MCF 10A (cell line): Measurements from ENCODE around the gene PARD3. TPM values are rescaled to one million over a fixed set of nuclear protein-coding genes. Genes with fewer than 3 reads are reported as not detected.

Source experiments
- BruUV-seq: library from RNA; stranded (reverse); fragments of 400-500 nt; replicated peaks from 2 replicates; lab custom pipeline; 2021; lab: Mats Ljungman, UMichigan
- CTCF ChIA-PET: fragments of 300-600 bp; sonication (Branson Sonifier 250); formaldehyde crosslinking; extraction: SDS; loops from one replicate; lab custom pipeline; 2021; ENCODE audit warnings: antibody characterized with exemption, inconsistent platforms; lab: Yijun Ruan, JAX
- POLR2A ChIA-PET: fragments of 300-600, 350-650 bp; sonication (Branson Sonifier 250); formaldehyde crosslinking; extraction: SDS; loops from one replicate; lab custom pipeline; 2020; ENCODE audit warnings: antibody characterized with exemption, inconsistent platforms; lab: Yijun Ruan, JAX
- DNase-seq: peaks from one replicate; pipeline ENCODE4 v3.0.0-alpha.2; 2018; ENCODE audit not compliant: unreplicated experiment
- H3K27ac Mint-ChIP-seq: one replicate; pipeline ENCODE4 v1.8.0; 2022; ENCODE audit warnings: mild to moderate bottlenecking, low read depth, mixed read lengths; ENCODE audit not compliant: unreplicated experiment
- H3K27me3 Mint-ChIP-seq: one replicate; pipeline ENCODE4 v1.8.0; 2022; ENCODE audit warnings: mixed read lengths; ENCODE audit not compliant: insufficient read depth, unreplicated experiment
- H3K36me3 Mint-ChIP-seq: one replicate; pipeline ENCODE4 v1.8.0; 2022; ENCODE audit warnings: mild to moderate bottlenecking, moderate library complexity, mixed read lengths; ENCODE audit not compliant: insufficient read depth, unreplicated experiment
- H3K4me1 Mint-ChIP-seq: one replicate; pipeline ENCODE4 v1.8.0; 2022; ENCODE audit warnings: mixed read lengths; ENCODE audit not compliant: insufficient read depth, unreplicated experiment
- H3K4me3 Mint-ChIP-seq: one replicate; pipeline ENCODE4 v1.8.0; 2022; ENCODE audit warnings: mild to moderate bottlenecking, moderate library complexity, mixed read lengths; ENCODE audit not compliant: unreplicated experiment
- H3K9me3 Mint-ChIP-seq: one replicate; pipeline ENCODE4 v1.8.0; 2022; ENCODE audit warnings: mixed read lengths; ENCODE audit not compliant: unreplicated experiment
- CTCF ChIP-seq: fragments of 200-600 bp; IDR thresholded peaks from one replicate; pipeline ENCODE4 v1.8.0; 2022; ENCODE audit warnings: antibody characterized with exemption, mild to moderate bottlenecking; ENCODE audit not compliant: unreplicated experiment
- intact Hi-C: fragments of 100-400 bp; cut with micrococcal nuclease; formaldehyde crosslinking; loops from 2 replicates; pipeline ENCODE4 v1.14.1; 2022
- total RNA-seq: library from RNA; stranded (reverse); gene quantifications from 2 replicates; pipeline ENCODE4 v1.2.3, GENCODE V29; 2022

Gene PARD3
- total RNA-seq, 1 experiment from 2014 or later, result 70.0 TPM

DNA sequence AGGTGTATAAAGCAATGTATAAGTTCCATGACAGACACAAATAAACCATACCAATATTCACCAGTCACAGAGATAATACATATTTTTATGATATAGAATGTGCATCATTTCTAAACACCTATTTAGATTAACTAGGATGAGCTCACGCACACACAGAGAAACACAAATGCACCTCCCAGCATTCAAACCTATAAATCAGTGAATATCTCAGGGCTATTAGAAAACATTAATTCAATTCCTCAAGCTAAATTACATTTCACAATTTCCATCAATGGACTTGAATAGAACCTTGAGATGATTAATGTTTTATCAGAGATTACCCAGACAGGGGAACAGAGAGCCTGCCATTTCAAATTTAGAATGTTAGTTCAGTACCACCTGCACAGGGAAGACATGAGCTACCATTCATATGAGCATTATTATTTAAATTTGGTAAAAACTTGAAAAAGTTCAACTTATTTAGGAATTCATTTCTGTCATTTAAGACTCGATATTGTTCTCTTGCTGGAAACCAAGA lies 221.7 kb downstream of the PARD3 start:
- Mint-ChIP-seq H3K27me3 (no peaks in the 10 kb centered on the region), H3K4me1 (peaks cover 10% of the 10 kb centered on the region), H3K4me3 (no peak overlapping the region), H3K9me3 (no peaks in the 10 kb centered on the region), H3K27ac (no peak overlapping the region), H3K36me3 (no peaks in the 10 kb centered on the region)
- intact Hi-C loops, result no loop called here
- DNase-seq, result no peak
- ChIA-PET POLR2A (interaction anchor here (0.8 to 1.1 kb wide), 3 partner anchors 9 to 89 kb away, joined by 3 to 5 read pairs (median 4); no protein-coding TSS in a partner anchor), CTCF (interaction anchor here (0.5 to 0.6 kb wide), 2 partner anchors 58 to 266 kb away, joined by 3 read pairs; no protein-coding TSS in a partner anchor)
- TF ChIP-seq CTCF, result no peak
- no TSS peak for BruUV-seq

DNA sequence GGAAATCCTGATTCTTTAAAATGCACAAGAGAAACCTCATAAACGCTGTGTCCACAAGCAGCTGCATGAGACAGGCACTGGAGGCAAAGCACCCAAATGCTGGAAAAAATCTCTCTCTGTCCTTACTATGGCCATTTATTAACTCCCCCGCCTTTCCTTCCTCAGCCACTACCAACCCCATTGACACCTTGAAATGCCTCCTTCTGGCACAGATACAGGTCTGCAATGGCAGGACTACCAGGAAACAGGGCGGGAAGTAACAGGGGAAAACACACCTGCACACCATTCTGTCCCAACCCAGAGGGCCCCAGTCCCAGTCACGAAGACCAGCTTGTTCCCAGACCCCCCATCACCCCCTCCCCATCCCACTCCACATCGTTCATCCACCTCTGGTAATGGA lies 224.3 kb downstream of the PARD3 start:
- DNase-seq, result no peak
- Mint-ChIP-seq H3K4me3 (no peak overlapping the region), H3K9me3 (no peaks in the 10 kb centered on the region), H3K36me3 (no peaks in the 10 kb centered on the region), H3K27me3 (no peaks in the 10 kb centered on the region), H3K4me1 (peaks cover 27% of the 10 kb centered on the region), H3K27ac (no peak overlapping the region)
- intact Hi-C loops, result no loop called here
- TF ChIP-seq CTCF, result no peak
- ChIA-PET CTCF (interaction anchor here (1.2 kb wide), 1 partner anchor 30 kb away, joined by 3 read pairs; no protein-coding TSS in a partner anchor), POLR2A (no interaction called here)
- no TSS peak for BruUV-seq

DNA sequence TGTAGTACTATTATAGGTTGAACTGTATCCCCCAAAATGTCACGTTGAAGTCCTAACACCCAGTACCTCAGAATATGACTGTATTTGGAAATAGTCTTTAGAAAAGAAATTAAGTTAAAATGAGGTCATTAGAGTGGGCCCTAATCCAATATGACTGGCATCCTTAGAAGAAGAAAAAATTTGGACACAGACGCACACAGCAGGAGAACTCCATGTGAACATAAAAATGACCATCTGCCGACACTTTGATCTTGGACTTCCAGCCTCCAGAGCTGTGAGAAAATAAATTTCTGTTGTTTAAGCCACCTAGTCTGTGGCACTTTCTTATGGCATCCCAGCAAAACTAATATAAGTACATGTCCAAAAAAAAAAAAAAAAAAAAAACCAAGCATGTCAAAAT lies 225.8 kb downstream of the PARD3 start:
- H3K27me3 Mint-ChIP-seq, result no peaks in the 10 kb centered on the region

GRCh38 chr10:34587680-34588019 lies 227.4 kb downstream of the PARD3 start:
- no TSS peak for BruUV-seq
- ChIA-PET POLR2A (no interaction called here), CTCF (no interaction called here)
- Mint-ChIP-seq H3K27me3 (no peaks in the 10 kb centered on the region), H3K4me1 (peaks cover 56% of the 10 kb centered on the region), H3K36me3 (peaks cover 8% of the 10 kb centered on the region), H3K9me3 (no peaks in the 10 kb centered on the region), H3K4me3 (no peak overlapping the region), H3K27ac (peak overlapping the region; percentile 51)
- TF ChIP-seq CTCF, result no peak
- intact Hi-C loops, result no loop called here
- DNase-seq, result no peak

More for the DNA sequence above, 225.8 kb downstream of the PARD3 start:
- H3K27ac Mint-ChIP-seq, result no peak overlapping the region
- POLR2A ChIA-PET, result no interaction called here
- no peaks in the 10 kb centered on the region for H3K36me3 Mint-ChIP-seq
- no TSS peak for BruUV-seq
- CTCF ChIA-PET, result interaction anchor here (0.7 kb wide), 1 partner anchor 559 kb away, joined by 3 read pairs; no protein-coding TSS in a partner anchor
- H3K4me3 Mint-ChIP-seq, result no peak overlapping the region
- peaks cover 40% of the 10 kb centered on the region for H3K4me1 Mint-ChIP-seq
- no peak for DNase-seq
- intact Hi-C loops, result no loop called here
- H3K9me3 Mint-ChIP-seq, result no peaks in the 10 kb centered on the region
- no peak for TF ChIP-seq CTCF
